SU-DHL-6 (cell line): ENCODE results near the gene SETD4.

Experiments used
- H2AFZ ChIP-seq: fragments of 200-600 bp; sonication (generic); 2 replicates; pipeline ENCODE4 v1.6.1; 2014; ENCODE audit warnings: low read depth, mild to moderate bottlenecking, moderate library complexity, mixed read lengths, antibody characterized with exemption, low read length; ENCODE audit not compliant: severe bottlenecking
- H3F3A ChIP-seq: fragments of 200-600 bp; shearing (Covaris generic); 2 replicates; pipeline ENCODE4 v1.6.0; 2016; ENCODE audit warnings: antibody characterized with exemption, mild to moderate bottlenecking; ENCODE audit not compliant: insufficient read depth
- H3K27ac ChIP-seq: fragments of 200-600 bp; sonication (generic); 2 replicates; pipeline ENCODE4 v1.5.1; 2016; ENCODE audit warnings: low read depth, mild to moderate bottlenecking, low read length, moderate library complexity, mixed read lengths
- H3K27me3 ChIP-seq: fragments of 200-600 bp; sonication (generic), shearing (Covaris generic); 2 replicates; pipeline ENCODE4 v1.6.0; 2014; ENCODE audit warnings: mild to moderate bottlenecking, low read length
- H3K36me3 ChIP-seq: fragments of 200-600 bp; sonication (generic); 2 replicates; pipeline ENCODE4 v1.6.1; 2014; ENCODE audit warnings: mild to moderate bottlenecking, low read length, mixed read lengths
- H3K4me2 ChIP-seq: fragments of 300-600, 200-600 bp; shearing (Covaris generic), sonication (generic); 2 replicates; pipeline ENCODE4 v1.6.0; 2014; ENCODE audit warnings: low read length, low read depth, mild to moderate bottlenecking; ENCODE audit not compliant: poor library complexity, severe bottlenecking
- H3K4me3 ChIP-seq: fragments of 200-600 bp; sonication (generic); 2 replicates; pipeline ENCODE4 v1.5.1; 2014; ENCODE audit warnings: antibody characterized with exemption, low read length, mild to moderate bottlenecking, mixed read lengths; ENCODE audit not compliant: insufficient read depth, poor library complexity, severe bottlenecking
- H3K79me2 ChIP-seq: fragments of 200-600 bp; sonication (generic); 2 replicates; pipeline ENCODE4 v1.6.1; 2014; ENCODE audit warnings: mild to moderate bottlenecking, low read length, moderate library complexity; ENCODE audit not compliant: insufficient read depth
- H3K9ac ChIP-seq: fragments of 200-600 bp; sonication (generic); 2 replicates; pipeline ENCODE4 v1.7.0; 2014; ENCODE audit warnings: mild to moderate bottlenecking, low read length
- H3K9me2 ChIP-seq: fragments of 200-600 bp; sonication (generic); replicated peaks from 2 replicates; pipeline ENCODE4 v1.6.1; 2014; ENCODE audit warnings: low read length; ENCODE audit not compliant: insufficient read depth
- H3K9me3 ChIP-seq: fragments of 200-600 bp; sonication (generic); 2 replicates; pipeline ENCODE4 v1.6.1; 2014; ENCODE audit warnings: low read length, mixed read lengths; ENCODE audit not compliant: insufficient read depth
- H4K20me1 ChIP-seq: fragments of 200-600 bp; sonication (generic); 2 replicates; pipeline ENCODE4 v1.6.1; 2014; ENCODE audit warnings: low read depth, mild to moderate bottlenecking, antibody characterized with exemption, low read length, moderate library complexity, mixed read lengths
- CTCF ChIP-seq: fragments of 200-600 bp; sonication (generic); IDR thresholded peaks from one replicate; pipeline ENCODE4 v1.5.1; 2017; ENCODE audit warnings: antibody characterized with exemption, mild to moderate bottlenecking, low read length, moderate library complexity; ENCODE audit not compliant: insufficient read depth, poor library complexity, severe bottlenecking
- EZH2phosphoT487 ChIP-seq: fragments of 200-600 bp; sonication (generic), shearing (Covaris generic); conservative IDR thresholded peaks from 2 replicates; pipeline ENCODE4 v1.6.1; 2018; ENCODE audit warnings: mild to moderate bottlenecking, antibody characterized with exemption, low read length, moderate library complexity, mixed read lengths

SETD4 gene

DNA sequence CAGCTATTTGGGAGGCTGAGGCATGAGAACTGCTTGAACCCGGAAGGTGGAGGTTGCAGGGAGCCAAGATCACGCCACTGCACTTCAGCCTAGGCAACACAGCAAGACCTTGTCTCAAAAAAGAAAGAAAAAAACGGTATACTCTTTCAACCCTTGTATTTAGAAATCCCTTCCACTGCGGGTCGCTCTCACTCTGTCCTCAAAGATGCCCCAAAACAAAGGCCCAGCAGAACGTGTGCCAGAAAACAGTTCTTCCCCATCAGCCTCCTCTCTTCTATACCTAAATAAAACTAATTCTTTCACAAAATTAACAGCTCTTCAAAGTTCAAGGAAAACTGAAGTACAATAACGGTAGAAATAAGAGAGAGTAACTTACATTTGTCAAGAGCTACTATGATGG is 13.2 kb downstream of the SETD4 start:
- H3K4me3 ChIP-seq, result no peak overlapping the region

DNA sequence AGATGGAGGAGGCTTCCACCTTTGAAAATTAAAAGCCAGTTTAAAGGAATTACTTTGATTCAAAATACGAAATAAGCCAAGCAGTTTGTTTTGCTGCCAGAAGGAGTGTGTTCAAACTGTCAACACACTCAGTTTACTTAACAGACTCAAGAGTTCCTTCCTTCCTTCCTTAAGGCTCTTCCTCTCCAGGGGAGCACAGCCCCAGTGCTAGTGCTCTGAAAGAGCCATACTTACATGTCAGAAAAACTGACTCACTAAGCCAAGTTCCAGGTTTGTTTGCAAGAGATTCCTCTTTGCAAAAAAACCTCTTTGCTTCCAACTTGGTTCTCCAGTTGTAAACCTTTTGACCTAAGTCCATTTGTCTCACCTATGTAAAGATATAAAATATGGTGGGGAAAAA is 14.3 kb downstream of the SETD4 start:
- H3K9ac ChIP-seq, result no peak overlapping the region
- no peaks in the 10 kb centered on the region for H4K20me1 ChIP-seq
- no peaks in the 10 kb centered on the region; the same call in 1 of the 2 replicates for H3K36me3 ChIP-seq
- H3K4me2 ChIP-seq, result no peak overlapping the region
- no peaks in the 10 kb centered on the region for H3K27me3 ChIP-seq
- no peaks in the 10 kb centered on the region for H3K9me2 ChIP-seq
- H3K27ac ChIP-seq, result no peak overlapping the region
- H2AFZ ChIP-seq, result no peak overlapping the region
- TF ChIP-seq CTCF, result no peak
- no peak for TF ChIP-seq EZH2phosphoT487
- no peaks in the 10 kb centered on the region for H3K9me3 ChIP-seq
- H3F3A ChIP-seq, result no peaks in the 10 kb centered on the region
- H3K79me2 ChIP-seq, result no peaks in the 10 kb centered on the region
- H3K4me3 ChIP-seq, result no peak overlapping the region

More for the DNA sequence above, 13.2 kb downstream of the SETD4 start:
- Histone ChIP-seq H4K20me1 (no peaks in the 10 kb centered on the region), H3F3A (no peaks in the 10 kb centered on the region), H3K9ac (no peak overlapping the region), H3K27me3 (no peaks in the 10 kb centered on the region), H3K4me2 (no peak overlapping the region), H3K36me3 (no peaks in the 10 kb centered on the region; the same call in 1 of the 2 replicates), H3K27ac (no peak overlapping the region), H3K9me3 (no peaks in the 10 kb centered on the region), H2AFZ (no peak overlapping the region), H3K79me2 (no peaks in the 10 kb centered on the region), H3K9me2 (no peaks in the 10 kb centered on the region)
- TF ChIP-seq EZH2phosphoT487 (no peak), CTCF (no peak)

DNA sequence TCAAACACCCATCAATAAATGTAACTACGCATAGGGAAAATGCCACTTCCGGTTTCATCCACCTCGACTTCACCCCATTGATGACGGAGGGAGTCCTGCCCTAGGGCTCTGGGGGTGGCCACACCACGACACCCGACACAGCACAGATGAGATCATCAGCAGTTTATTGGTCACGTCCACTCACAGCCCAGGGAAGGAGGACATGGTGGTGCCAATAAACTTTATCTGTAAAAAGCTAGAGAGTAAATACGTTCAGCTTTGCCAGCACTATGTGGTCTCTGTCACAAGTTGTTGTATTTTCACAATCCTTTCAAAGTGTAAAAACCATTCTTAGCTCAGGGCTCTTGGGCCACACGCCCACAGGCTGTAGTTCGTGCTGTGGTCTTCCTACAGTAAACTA is 16.3 kb downstream of the SETD4 start:
- no peak overlapping the region for H3K27ac ChIP-seq
- H4K20me1 ChIP-seq, result no peaks in the 10 kb centered on the region
- H3K9ac ChIP-seq, result no peak overlapping the region
- H2AFZ ChIP-seq, result no peak overlapping the region
- H3K4me3 ChIP-seq, result no peak overlapping the region
- no peaks in the 10 kb centered on the region for H3F3A ChIP-seq
- no peak for TF ChIP-seq EZH2phosphoT487
- TF ChIP-seq CTCF, result no peak
- H3K27me3 ChIP-seq, result no peaks in the 10 kb centered on the region
- H3K4me2 ChIP-seq, result no peak overlapping the region
- no peaks in the 10 kb centered on the region for H3K9me3 ChIP-seq
- no peaks in the 10 kb centered on the region for H3K79me2 ChIP-seq
- H3K9me2 ChIP-seq, result no peaks in the 10 kb centered on the region
- H3K36me3 ChIP-seq, result no peaks in the 10 kb centered on the region; the same call in 1 of the 2 replicates
